ENCODE measurements around the gene CCDC28A. TPM values are rescaled to one million over a fixed set of nuclear protein-coding genes. Genes with fewer than 3 reads are reported as not detected.
A peak's percentile ranks its signal among the peaks of the same experiment; 100 is the strongest.

Gene CCDC28A
- total and polyA plus RNA-seq, 2 donors (not counting 1 experiment from before 2014, with no cell fraction given): 15.2 to 22.0 TPM

- no peak overlapping the region for H3K9ac ChIP-seq (ENCODE audit: insufficient read depth, low read length)
- H3K27ac ChIP-seq (ENCODE audit: insufficient read depth, low read length): no peak overlapping the region
- H3K79me2 ChIP-seq (ENCODE audit: control insufficient read depth, insufficient read depth, low read length): no peaks in the 10 kb centered on the region
- TF ChIP-seq CTCF (conservative IDR thresholded peaks at IDR 0.05 in 1 of 2, IDR thresholded peaks at IDR 0.05 in 1 of 2; ENCODE audit: low read depth in 1 of 2, low read length in 2 of 2): no peak
- no peak for TF ChIP-seq EZH2 (IDR thresholded peaks at IDR 0.05; ENCODE audit: low read length, missing control alignments)
- H2AFZ ChIP-seq (ENCODE audit: low read length): no peak overlapping the region
- H3K9me3 ChIP-seq (ENCODE audit: control insufficient read depth, insufficient read depth, low read depth, low read length): no peaks in the 10 kb centered on the region
- H3K36me3 ChIP-seq (ENCODE audit: control insufficient read depth, insufficient read depth, low read length): no peaks in the 10 kb centered on the region
- H3K27me3 ChIP-seq (ENCODE audit: control insufficient read depth, insufficient read depth, low read length): peaks cover 2% of the 10 kb centered on the region
- no peak for DNase-seq (ENCODE audit: low read depth in 2 of 2)
- no peak overlapping the region for H3K4me3 ChIP-seq (replicated peaks in 1 of 4; ENCODE audit: control extremely low read depth in 1 of 4, insufficient read depth in 1 of 4, low read depth in 3 of 4, low read length in 4 of 4)
- H3K4me2 ChIP-seq (ENCODE audit: extremely low read depth, insufficient read depth, low read length): no peak overlapping the region
- no peaks in the 10 kb centered on the region for H3K4me1 ChIP-seq (ENCODE audit: control insufficient read depth, extremely low read depth, insufficient read depth, low read length)
- H4K20me1 ChIP-seq (ENCODE audit: control insufficient read depth, extremely low read depth, insufficient read depth, low read length): no peaks in the 10 kb centered on the region
These were observed 40.7 kb downstream of the CCDC28A start for GRCh38 chr6:138814179-138814834.

DNA sequence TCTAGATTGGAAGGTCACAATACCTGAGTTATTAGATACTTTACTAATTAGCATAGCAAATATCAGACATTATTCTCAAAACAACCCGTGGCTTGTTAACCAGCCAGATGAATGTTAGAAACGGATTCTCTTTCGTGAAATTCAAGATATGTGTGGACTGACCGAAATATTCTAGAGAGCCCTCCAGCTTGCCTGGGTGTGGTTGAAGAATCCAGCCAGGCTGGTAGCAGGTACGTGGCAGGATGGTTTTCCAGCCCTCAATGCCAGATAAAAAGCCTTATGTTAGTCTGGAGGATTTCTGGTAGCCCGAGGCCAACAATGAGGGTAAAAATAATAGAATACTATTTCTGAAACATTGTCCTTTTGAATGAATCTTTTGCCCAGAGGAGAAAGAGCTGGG lies 41.7 kb downstream of the CCDC28A start:
- Histone ChIP-seq H3K4me2 (ENCODE audit: extremely low read depth, insufficient read depth, low read length) (no peak overlapping the region), H3K9ac (ENCODE audit: insufficient read depth, low read length) (no peak overlapping the region), H3K27me3 (ENCODE audit: control insufficient read depth, insufficient read depth, low read length) (peaks cover 2% of the 10 kb centered on the region), H3K36me3 (ENCODE audit: control insufficient read depth, insufficient read depth, low read length) (no peaks in the 10 kb centered on the region), H3K27ac (ENCODE audit: insufficient read depth, low read length) (no peak overlapping the region), H3K79me2 (ENCODE audit: control insufficient read depth, insufficient read depth, low read length) (no peaks in the 10 kb centered on the region), H3K4me3 (replicated peaks in 1 of 4; ENCODE audit: control extremely low read depth in 1 of 4, insufficient read depth in 1 of 4, low read depth in 3 of 4, low read length in 4 of 4) (no peak overlapping the region), H4K20me1 (ENCODE audit: control insufficient read depth, extremely low read depth, insufficient read depth, low read length) (no peaks in the 10 kb centered on the region), H2AFZ (ENCODE audit: low read length) (no peak overlapping the region), H3K9me3 (ENCODE audit: control insufficient read depth, insufficient read depth, low read depth, low read length) (no peaks in the 10 kb centered on the region), H3K4me1 (ENCODE audit: control insufficient read depth, extremely low read depth, insufficient read depth, low read length) (no peaks in the 10 kb centered on the region)
- DNase-seq (ENCODE audit: low read depth in 2 of 2): no peak
- no peak for TF ChIP-seq CTCF (conservative IDR thresholded peaks at IDR 0.05 in 1 of 2, IDR thresholded peaks at IDR 0.05 in 1 of 2; ENCODE audit: low read depth in 1 of 2, low read length in 2 of 2)
- no peak for TF ChIP-seq EZH2 (IDR thresholded peaks at IDR 0.05; ENCODE audit: low read length, missing control alignments)

GRCh38 chr6:138815797-138816528 lies 42.4 kb downstream of the CCDC28A start:
- Histone ChIP-seq H3K4me2 (ENCODE audit: extremely low read depth, insufficient read depth, low read length) (no peak overlapping the region), H3K79me2 (ENCODE audit: control insufficient read depth, insufficient read depth, low read length) (no peaks in the 10 kb centered on the region), H3K27me3 (ENCODE audit: control insufficient read depth, insufficient read depth, low read length) (peaks cover 1% of the 10 kb centered on the region), H3K9me3 (ENCODE audit: control insufficient read depth, insufficient read depth, low read depth, low read length) (no peaks in the 10 kb centered on the region), H2AFZ (ENCODE audit: low read length) (no peak overlapping the region), H4K20me1 (ENCODE audit: control insufficient read depth, extremely low read depth, insufficient read depth, low read length) (no peaks in the 10 kb centered on the region), H3K9ac (ENCODE audit: insufficient read depth, low read length) (no peak overlapping the region), H3K27ac (ENCODE audit: insufficient read depth, low read length) (no peak overlapping the region), H3K36me3 (ENCODE audit: control insufficient read depth, insufficient read depth, low read length) (no peaks in the 10 kb centered on the region), H3K4me1 (ENCODE audit: control insufficient read depth, extremely low read depth, insufficient read depth, low read length) (no peaks in the 10 kb centered on the region), H3K4me3 (replicated peaks in 1 of 4; ENCODE audit: control extremely low read depth in 1 of 4, insufficient read depth in 1 of 4, low read depth in 3 of 4, low read length in 4 of 4) (no peak overlapping the region)
- TF ChIP-seq EZH2 (IDR thresholded peaks at IDR 0.05; ENCODE audit: low read length, missing control alignments) (no peak), CTCF (conservative IDR thresholded peaks at IDR 0.05 in 1 of 2, IDR thresholded peaks at IDR 0.05 in 1 of 2; ENCODE audit: low read depth in 1 of 2, low read length in 2 of 2) (peak; percentile 63 to 81)
- DNase-seq (ENCODE audit: low read depth in 2 of 2): peak; percentile 66 to 84

All from fibroblast of lung (primary cell).